Muscle layer of duodenum (tissue), 2 donors: Measurements from ENCODE around the gene MAST3.
"Not testable (repeated sequence)": the region's sequence is repeated elsewhere in the genome, so short reads cannot be mapped to it uniquely, and the experiment has no call there.

Experiments
- H3K27ac ChIP-seq: one replicate; pipeline ENCODE4 v1.7.0; 2013; ENCODE audit warnings: mild to moderate bottlenecking, low read length
- H3K27me3 ChIP-seq: one replicate; pipeline ENCODE4 v1.7.0; 2013; ENCODE audit warnings: low read depth, mild to moderate bottlenecking, control low read depth, low read length
- H3K36me3 ChIP-seq, 2 donors: one replicate each; pipeline ENCODE4 v1.7.0; 2013; ENCODE audit warnings: low read length in 2 of 2, control low read depth in 1 of 2, mild to moderate bottlenecking in 1 of 2; ENCODE audit not compliant: insufficient read depth in 2 of 2, control insufficient read depth in 1 of 2
- H3K4me1 ChIP-seq, 2 donors: one replicate each; pipeline ENCODE4 v1.7.0; 2013; ENCODE audit warnings: low read length in 2 of 2, mild to moderate bottlenecking in 2 of 2, control low read depth in 1 of 2, moderate library complexity in 1 of 2; ENCODE audit not compliant: insufficient read depth in 2 of 2, control insufficient read depth in 1 of 2
- H3K4me3 ChIP-seq, 2 donors: one replicate each; pipeline ENCODE4 v1.7.0; 2013; ENCODE audit warnings: low read length in 2 of 2, low read depth in 1 of 2, mild to moderate bottlenecking in 1 of 2
- H3K9me3 ChIP-seq, 2 donors: one replicate each; pipeline ENCODE4 v1.7.0; 2013; ENCODE audit warnings: low read length in 2 of 2, control low read depth in 1 of 2, mild to moderate bottlenecking in 1 of 2; ENCODE audit not compliant: control insufficient read depth in 1 of 2
- donor health status: healthy.

MAST3 gene

GRCh38 chr19:18102916-18103542 is 5.5 kb downstream of the MAST3 start:
- Histone ChIP-seq H3K36me3 (no peaks in the 10 kb centered on the region), H3K4me1 (peaks cover 0 to 15% of the 10 kb centered on the region in 2 donors), H3K4me3 (no peak overlapping the region), H3K27me3 (no peaks in the 10 kb centered on the region), H3K27ac (no peak overlapping the region), H3K9me3 (no peaks in the 10 kb centered on the region)

- H3K4me1 ChIP-seq = peaks cover 0 to 6% of the 10 kb centered on the region in 2 donors
- H3K27me3 ChIP-seq = no peaks in the 10 kb centered on the region
- peak overlapping the region; percentile 20 to 59 for H3K4me3 ChIP-seq
- H3K9me3 ChIP-seq = no peaks in the 10 kb centered on the region
- H3K27ac ChIP-seq = no peak overlapping the region
- H3K36me3 ChIP-seq = no peaks in the 10 kb centered on the region
Observed at GRCh38 chr19:18104793-18105131, 7.2 kb downstream of the MAST3 start.

GRCh38 chr19:18105259-18105658 is 7.7 kb downstream of the MAST3 start:
- not testable (repeated sequence) for H3K4me3 ChIP-seq, H3K9me3 ChIP-seq, H3K27me3 ChIP-seq, H3K36me3 ChIP-seq, H3K27ac ChIP-seq, H3K4me1 ChIP-seq

- no peaks in the 10 kb centered on the region for H3K9me3 ChIP-seq
- no peak overlapping the region for H3K27ac ChIP-seq
- no peak overlapping the region for H3K4me3 ChIP-seq
- no peaks in the 10 kb centered on the region for H3K27me3 ChIP-seq
- peaks cover 0 to 15% of the 10 kb centered on the region in 2 donors for H3K4me1 ChIP-seq
- peaks cover 0 to 3% of the 10 kb centered on the region in 2 donors for H3K36me3 ChIP-seq
Observed at GRCh38 chr19:18107235-18107634, 9.7 kb downstream of the MAST3 start.

GRCh38 chr19:18108897-18109296 is 11.3 kb downstream of the MAST3 start:
- Histone ChIP-seq H3K27me3 (no peaks in the 10 kb centered on the region), H3K27ac (peak overlapping the region; percentile 53), H3K36me3 (peaks cover 0 to 3% of the 10 kb centered on the region in 2 donors), H3K4me3 (peak overlapping the region in 1 of 2 donors; percentile 62), H3K4me1 (peaks cover 0 to 15% of the 10 kb centered on the region in 2 donors), H3K9me3 (no peaks in the 10 kb centered on the region)

- Histone ChIP-seq H3K27me3 (no peaks in the 10 kb centered on the region), H3K4me3 (peak overlapping the region; percentile 62 to 80), H3K27ac (peak overlapping the region; percentile 53), H3K9me3 (no peaks in the 10 kb centered on the region), H3K36me3 (peaks cover 0 to 3% of the 10 kb centered on the region in 2 donors), H3K4me1 (peaks cover 0 to 15% of the 10 kb centered on the region in 2 donors)
Observed at GRCh38 chr19:18109341-18109732, 11.8 kb downstream of the MAST3 start.

GRCh38 chr19:18109733-18110608 is 12.4 kb downstream of the MAST3 start:
- Histone ChIP-seq H3K27me3 (no peaks in the 10 kb centered on the region), H3K4me1 (peaks cover 0 to 15% of the 10 kb centered on the region in 2 donors), H3K4me3 (peak overlapping the region; percentile 62 to 80), H3K27ac (peak overlapping the region; percentile 53), H3K9me3 (no peaks in the 10 kb centered on the region), H3K36me3 (peaks cover 0 to 3% of the 10 kb centered on the region in 2 donors)

- no peak overlapping the region for H3K27ac ChIP-seq
- H3K36me3 ChIP-seq = peaks cover 0 to 3% of the 10 kb centered on the region in 2 donors
- H3K4me1 ChIP-seq = peaks cover 0 to 15% of the 10 kb centered on the region in 2 donors
- H3K4me3 ChIP-seq = peak overlapping the region; percentile 62 to 80
- no peaks in the 10 kb centered on the region for H3K27me3 ChIP-seq
- H3K9me3 ChIP-seq = no peaks in the 10 kb centered on the region
Observed at GRCh38 chr19:18110609-18111232, 13.1 kb downstream of the MAST3 start.

- Histone ChIP-seq H3K9me3 (no peaks in the 10 kb centered on the region), H3K27me3 (no peaks in the 10 kb centered on the region), H3K4me3 (no peak overlapping the region), H3K4me1 (peaks cover 5 to 26% of the 10 kb centered on the region in 2 donors), H3K36me3 (peaks cover 0 to 3% of the 10 kb centered on the region in 2 donors), H3K27ac (no peak overlapping the region)
Observed at GRCh38 chr19:18112989-18113478, 15.5 kb downstream of the MAST3 start.

- H3K4me3 ChIP-seq = no peak overlapping the region
- no peak overlapping the region for H3K27ac ChIP-seq
- H3K27me3 ChIP-seq = no peaks in the 10 kb centered on the region
- peaks cover 0 to 3% of the 10 kb centered on the region in 2 donors for H3K36me3 ChIP-seq
- peaks cover 8 to 33% of the 10 kb centered on the region in 2 donors for H3K4me1 ChIP-seq
- H3K9me3 ChIP-seq = no peaks in the 10 kb centered on the region
Observed at GRCh38 chr19:18113827-18114226, 16.2 kb downstream of the MAST3 start.

GRCh38 chr19:18114483-18114882 is 16.9 kb downstream of the MAST3 start:
- Histone ChIP-seq H3K36me3 (peaks cover 0 to 3% of the 10 kb centered on the region in 2 donors), H3K9me3 (no peaks in the 10 kb centered on the region), H3K4me3 (no peak overlapping the region), H3K4me1 (peaks cover 9 to 37% of the 10 kb centered on the region in 2 donors), H3K27me3 (no peaks in the 10 kb centered on the region), H3K27ac (no peak overlapping the region)
